ENCODE results near the gene YJU2. TPM values are rescaled to one million over a fixed set of nuclear protein-coding genes. Genes with fewer than 3 reads are reported as not detected.

Gene YJU2
- polyA plus RNA-seq, 1 donor from 2014 or later, result 32.6 TPM

GRCh38 chr19:4295972-4296771 is 49.3 kb downstream of the YJU2 start:
- H3K27ac ChIP-seq (ENCODE audit: low read length), result no peak overlapping the region
- no peaks in the 10 kb centered on the region for H3K9me2 ChIP-seq (ENCODE audit: insufficient read depth, low read length)
- no peaks in the 10 kb centered on the region for H3F3A ChIP-seq (ENCODE audit: insufficient read depth, low read length, poor library complexity, severe bottlenecking)
- H3K9me3 ChIP-seq (ENCODE audit: low read length), result no peaks in the 10 kb centered on the region
- H3K4me3 ChIP-seq (ENCODE audit: low read length), result no peak overlapping the region
- no peaks in the 10 kb centered on the region for H3K79me2 ChIP-seq (replicated peaks; ENCODE audit: insufficient read depth, low read length)
- H3K4me2 ChIP-seq (ENCODE audit: low read length), result no peak overlapping the region
- H3K9ac ChIP-seq (ENCODE audit: low read length), result no peak overlapping the region
- H2AFZ ChIP-seq (ENCODE audit: low read depth, low read length), result no peak overlapping the region
- no peaks in the 10 kb centered on the region for H3K27me3 ChIP-seq (ENCODE audit: insufficient read depth, low read depth, low read length)
- TF ChIP-seq EZH2 (IDR thresholded peaks at IDR 0.05; ENCODE audit: borderline replicate concordance, insufficient read depth, low read length, poor library complexity, severe bottlenecking) (no peak), SMC3 (conservative IDR thresholded peaks at IDR 0.05; ENCODE audit: poor library complexity) (no peak), CTCF (IDR thresholded peaks at IDR 0.05; ENCODE audit: poor library complexity, severe bottlenecking) (no peak), RAD21 (conservative IDR thresholded peaks at IDR 0.05) (no peak), TAF1 (IDR thresholded peaks at IDR 0.05; ENCODE audit: low read depth) (no peak), EP300 (conservative IDR thresholded peaks at IDR 0.05; ENCODE audit: poor library complexity, severe bottlenecking) (no peak), MXI1 (conservative IDR thresholded peaks at IDR 0.05; ENCODE audit: poor library complexity, severe bottlenecking) (no peak), REST (IDR thresholded peaks at IDR 0.05; ENCODE audit: borderline replicate concordance) (no peak)
- H3K36me3 ChIP-seq (ENCODE audit: insufficient read depth, low read length), result no peaks in the 10 kb centered on the region
- H4K20me1 ChIP-seq (ENCODE audit: insufficient read depth), result no peaks in the 10 kb centered on the region

GRCh38 chr19:4297901-4298809 is 51.3 kb downstream of the YJU2 start:
- H3K27ac ChIP-seq (ENCODE audit: low read length), result no peak overlapping the region
- no peaks in the 10 kb centered on the region for H3K27me3 ChIP-seq (ENCODE audit: insufficient read depth, low read depth, low read length)
- H2AFZ ChIP-seq (ENCODE audit: low read depth, low read length), result no peak overlapping the region
- no peak overlapping the region for H3K4me3 ChIP-seq (ENCODE audit: low read length)
- no peak overlapping the region for H3K9ac ChIP-seq (ENCODE audit: low read length)
- H3F3A ChIP-seq (ENCODE audit: insufficient read depth, low read length, poor library complexity, severe bottlenecking), result no peaks in the 10 kb centered on the region
- H4K20me1 ChIP-seq (ENCODE audit: insufficient read depth), result no peaks in the 10 kb centered on the region
- no peaks in the 10 kb centered on the region for H3K9me2 ChIP-seq (ENCODE audit: insufficient read depth, low read length)
- H3K4me2 ChIP-seq (ENCODE audit: low read length), result no peak overlapping the region
- no peaks in the 10 kb centered on the region for H3K36me3 ChIP-seq (ENCODE audit: insufficient read depth, low read length)
- TF ChIP-seq MXI1 (conservative IDR thresholded peaks at IDR 0.05; ENCODE audit: poor library complexity, severe bottlenecking) (no peak), EP300 (conservative IDR thresholded peaks at IDR 0.05; ENCODE audit: poor library complexity, severe bottlenecking) (no peak), REST (IDR thresholded peaks at IDR 0.05; ENCODE audit: borderline replicate concordance) (no peak), EZH2 (IDR thresholded peaks at IDR 0.05; ENCODE audit: borderline replicate concordance, insufficient read depth, low read length, poor library complexity, severe bottlenecking) (no peak), TAF1 (IDR thresholded peaks at IDR 0.05; ENCODE audit: low read depth) (no peak), POLR2AphosphoS5 (IDR thresholded peaks at IDR 0.05) (no peak), SMC3 (conservative IDR thresholded peaks at IDR 0.05; ENCODE audit: poor library complexity) (no peak), CTCF (IDR thresholded peaks at IDR 0.05; ENCODE audit: poor library complexity, severe bottlenecking) (no peak), RAD21 (conservative IDR thresholded peaks at IDR 0.05) (no peak)
- no peaks in the 10 kb centered on the region for H3K9me3 ChIP-seq (ENCODE audit: low read length)
- H3K79me2 ChIP-seq (replicated peaks; ENCODE audit: insufficient read depth, low read length), result no peaks in the 10 kb centered on the region
